ENCODE measurements around the gene CPTP.

The CPTP gene

DNA sequence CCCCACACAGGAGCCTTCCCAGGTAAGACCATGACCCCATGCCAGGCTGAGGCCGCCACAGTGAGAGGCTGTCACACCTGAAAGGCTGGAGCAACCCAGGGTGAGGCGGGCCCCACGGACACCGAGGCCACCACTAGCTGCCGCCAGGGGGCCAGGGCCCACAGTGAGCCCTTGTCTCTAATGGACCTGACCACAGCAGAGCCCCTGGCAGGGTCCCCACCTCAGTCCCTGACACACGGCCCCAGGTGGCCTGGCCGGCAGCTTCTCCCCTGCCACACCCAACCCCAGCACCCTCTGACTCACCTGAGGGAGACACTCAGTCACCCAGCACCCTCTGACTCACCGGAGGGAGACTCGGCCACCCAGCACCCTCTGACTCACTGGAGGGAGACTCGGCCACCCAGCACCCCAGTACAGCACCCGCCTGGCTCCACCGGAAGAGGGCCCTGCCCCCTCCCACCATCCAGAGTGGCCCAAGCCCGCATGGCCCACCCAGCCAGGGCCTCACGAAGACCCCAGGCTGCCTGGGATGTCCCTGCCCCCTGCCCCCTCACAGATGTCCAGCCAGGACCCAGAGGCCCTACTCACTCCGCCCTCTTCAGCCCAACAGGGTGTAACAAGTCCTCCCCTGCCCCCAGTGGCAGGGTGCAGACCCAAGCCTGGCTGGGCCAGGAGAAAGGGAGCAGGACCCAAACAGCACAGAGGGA, 20.2 kb downstream of the CPTP start:
- TF ChIP-seq, protein P1, sequence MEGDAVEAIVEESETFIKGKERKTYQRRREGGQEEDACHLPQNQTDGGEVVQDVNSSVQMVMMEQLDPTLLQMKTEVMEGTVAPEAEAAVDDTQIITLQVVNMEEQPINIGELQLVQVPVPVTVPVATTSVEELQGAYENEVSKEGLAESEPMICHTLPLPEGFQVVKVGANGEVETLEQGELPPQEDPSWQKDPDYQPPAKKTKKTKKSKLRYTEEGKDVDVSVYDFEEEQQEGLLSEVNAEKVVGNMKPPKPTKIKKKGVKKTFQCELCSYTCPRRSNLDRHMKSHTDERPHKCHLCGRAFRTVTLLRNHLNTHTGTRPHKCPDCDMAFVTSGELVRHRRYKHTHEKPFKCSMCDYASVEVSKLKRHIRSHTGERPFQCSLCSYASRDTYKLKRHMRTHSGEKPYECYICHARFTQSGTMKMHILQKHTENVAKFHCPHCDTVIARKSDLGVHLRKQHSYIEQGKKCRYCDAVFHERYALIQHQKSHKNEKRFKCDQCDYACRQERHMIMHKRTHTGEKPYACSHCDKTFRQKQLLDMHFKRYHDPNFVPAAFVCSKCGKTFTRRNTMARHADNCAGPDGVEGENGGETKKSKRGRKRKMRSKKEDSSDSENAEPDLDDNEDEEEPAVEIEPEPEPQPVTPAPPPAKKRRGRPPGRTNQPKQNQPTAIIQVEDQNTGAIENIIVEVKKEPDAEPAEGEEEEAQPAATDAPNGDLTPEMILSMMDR (IDR thresholded peaks at IDR 0.05; ENCODE audit: insufficient read depth, low read length, poor library complexity, severe bottlenecking): peak; percentile 35
- no peak for TF ChIP-seq EZH2phosphoT487 (conservative IDR thresholded peaks at IDR 0.05; ENCODE audit: low read length)
- no peaks in the 10 kb centered on the region for H4K20me1 ChIP-seq (ENCODE audit: low read depth, low read length)

DNA sequence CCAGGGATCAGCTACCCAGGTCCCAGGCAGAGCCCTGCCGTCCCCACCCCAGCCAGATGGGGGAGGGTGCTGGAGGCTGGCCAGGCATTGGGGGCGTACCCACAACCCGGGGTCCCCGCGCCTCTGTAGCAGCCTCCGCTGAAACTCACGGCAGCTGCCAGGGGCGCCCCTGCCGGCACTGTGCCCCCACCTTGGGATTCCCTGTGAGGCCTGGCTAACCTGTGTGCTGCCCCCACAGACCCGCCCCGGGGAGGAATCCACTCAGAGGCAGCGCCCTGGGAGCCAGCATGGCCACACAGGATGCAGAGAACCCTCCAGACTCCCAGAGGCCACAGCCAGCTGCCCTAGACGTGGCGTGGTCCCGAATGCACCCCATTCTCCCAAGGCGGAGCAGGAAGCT, 20.8 kb downstream of the CPTP start:
- Histone ChIP-seq H3K9ac (ENCODE audit: low read length) (no peak overlapping the region), H3K79me2 (ENCODE audit: insufficient read depth, low read length) (peaks cover 6% of the 10 kb centered on the region; the same call in 1 of the 2 replicates), H2AFZ (ENCODE audit: low read depth, low read length, severe bottlenecking) (no peak overlapping the region), H3K9me2 (replicated peaks; ENCODE audit: insufficient read depth, low read length) (no peaks in the 10 kb centered on the region), H4K20me1 (ENCODE audit: low read depth, low read length) (no peaks in the 10 kb centered on the region), H3K9me3 (ENCODE audit: insufficient read depth, low read length) (no peaks in the 10 kb centered on the region), H3K27me3 (ENCODE audit: low read length) (no peaks in the 10 kb centered on the region), H3K4me3 (ENCODE audit: insufficient read depth, low read length, poor library complexity, severe bottlenecking) (no peak overlapping the region), H3K27ac (ENCODE audit: low read depth, low read length) (no peak overlapping the region), H3F3A (ENCODE audit: insufficient read depth) (no peaks in the 10 kb centered on the region), H3K4me2 (ENCODE audit: low read depth, low read length, poor library complexity, severe bottlenecking) (no peak overlapping the region), H3K36me3 (ENCODE audit: low read length) (no peaks in the 10 kb centered on the region)
- TF ChIP-seq, protein P1 (IDR thresholded peaks at IDR 0.05; ENCODE audit: insufficient read depth, low read length, poor library complexity, severe bottlenecking): no peak
- TF ChIP-seq EZH2phosphoT487 (conservative IDR thresholded peaks at IDR 0.05; ENCODE audit: low read length): no peak

More for the DNA sequence above, 20.2 kb downstream of the CPTP start:
- no peak overlapping the region for H3K4me3 ChIP-seq (ENCODE audit: insufficient read depth, low read length, poor library complexity, severe bottlenecking)
- no peaks in the 10 kb centered on the region for H3K36me3 ChIP-seq (ENCODE audit: low read length)
- no peaks in the 10 kb centered on the region for H3K27me3 ChIP-seq (ENCODE audit: low read length)
- no peak overlapping the region for H2AFZ ChIP-seq (ENCODE audit: low read depth, low read length, severe bottlenecking)
- H3F3A ChIP-seq (ENCODE audit: insufficient read depth): no peaks in the 10 kb centered on the region
- no peak overlapping the region for H3K4me2 ChIP-seq (ENCODE audit: low read depth, low read length, poor library complexity, severe bottlenecking)
- no peaks in the 10 kb centered on the region for H3K9me3 ChIP-seq (ENCODE audit: insufficient read depth, low read length)
- no peak overlapping the region for H3K9ac ChIP-seq (ENCODE audit: low read length)
- H3K9me2 ChIP-seq (replicated peaks; ENCODE audit: insufficient read depth, low read length): no peaks in the 10 kb centered on the region
- H3K27ac ChIP-seq (ENCODE audit: low read depth, low read length): no peak overlapping the region
- peaks cover 6% of the 10 kb centered on the region; the same call in 1 of the 2 replicates for H3K79me2 ChIP-seq (ENCODE audit: insufficient read depth, low read length)

DNA sequence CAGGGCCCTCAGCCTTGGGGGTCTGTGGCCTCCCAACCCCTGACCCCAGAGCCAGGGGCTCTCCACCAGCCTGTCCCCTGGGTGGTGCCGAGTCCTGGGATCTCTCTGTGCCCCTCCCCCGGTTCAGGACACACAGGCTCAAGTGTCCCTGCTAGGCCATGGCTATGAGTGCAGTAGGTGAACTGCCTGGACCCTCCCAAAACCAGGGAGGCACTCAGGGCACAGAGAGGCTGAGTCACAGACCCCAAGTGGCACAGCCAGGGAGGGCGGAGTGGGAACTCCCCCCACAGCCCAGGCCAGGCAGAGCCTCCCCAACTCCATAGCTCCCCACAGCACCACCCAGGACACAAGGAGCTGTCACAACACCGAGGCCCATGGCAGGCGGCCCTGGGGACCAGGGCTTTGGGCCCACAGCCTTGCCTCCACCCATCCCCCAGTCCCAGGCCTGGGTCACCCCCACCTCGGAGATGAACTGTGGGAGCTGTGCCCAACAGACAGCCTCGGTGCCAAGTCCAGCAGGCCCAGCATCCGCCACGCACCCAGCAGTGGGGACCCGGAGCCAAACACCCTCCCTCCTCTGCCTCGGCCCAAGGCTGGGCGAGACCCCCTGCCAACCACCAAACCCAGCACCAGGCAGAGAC, 21.4 kb downstream of the CPTP start:
- no peak overlapping the region for H3K4me2 ChIP-seq (ENCODE audit: low read depth, low read length, poor library complexity, severe bottlenecking)

More for the DNA sequence above, 21.4 kb downstream of the CPTP start:
- H3K36me3 ChIP-seq (ENCODE audit: low read length): no peaks in the 10 kb centered on the region
- H3K27ac ChIP-seq (ENCODE audit: low read depth, low read length): no peak overlapping the region
- H3F3A ChIP-seq (ENCODE audit: insufficient read depth): no peaks in the 10 kb centered on the region
- no peaks in the 10 kb centered on the region for H3K9me3 ChIP-seq (ENCODE audit: insufficient read depth, low read length)
- H3K27me3 ChIP-seq (ENCODE audit: low read length): no peaks in the 10 kb centered on the region
- no peaks in the 10 kb centered on the region for H4K20me1 ChIP-seq (ENCODE audit: low read depth, low read length)
- peaks cover 6% of the 10 kb centered on the region; the same call in 1 of the 2 replicates for H3K79me2 ChIP-seq (ENCODE audit: insufficient read depth, low read length)
- H2AFZ ChIP-seq (ENCODE audit: low read depth, low read length, severe bottlenecking): no peak overlapping the region
- H3K9me2 ChIP-seq (replicated peaks; ENCODE audit: insufficient read depth, low read length): no peaks in the 10 kb centered on the region
- TF ChIP-seq EZH2phosphoT487 (conservative IDR thresholded peaks at IDR 0.05; ENCODE audit: low read length): no peak
- TF ChIP-seq, protein P1 (IDR thresholded peaks at IDR 0.05; ENCODE audit: insufficient read depth, low read length, poor library complexity, severe bottlenecking): no peak
- H3K9ac ChIP-seq (ENCODE audit: low read length): no peak overlapping the region
- no peak overlapping the region for H3K4me3 ChIP-seq (ENCODE audit: insufficient read depth, low read length, poor library complexity, severe bottlenecking)
